ENCODE measurements around the gene RYR3. TPM values are rescaled to one million over a fixed set of nuclear protein-coding genes. Genes with fewer than 3 reads are reported as not detected.

The RYR3 gene
- total RNA-seq, 4 donors from 2014 or later, result 1.5 to 7.3 (median 1.9) TPM

GRCh38 chr15:33419701-33420100, 108.9 kb downstream of the RYR3 start:
- no peak for TF ChIP-seq CTCF (IDR thresholded peaks at IDR 0.05; ENCODE audit: low read depth)

- TF ChIP-seq CTCF (IDR thresholded peaks at IDR 0.05; ENCODE audit: low read depth), result no peak
Observed at GRCh38 chr15:33424025-33424424, 113.3 kb downstream of the RYR3 start.

GRCh38 chr15:33425142-33425541, 114.4 kb downstream of the RYR3 start:
- TF ChIP-seq CTCF (IDR thresholded peaks at IDR 0.05; ENCODE audit: low read depth), result no peak

DNA sequence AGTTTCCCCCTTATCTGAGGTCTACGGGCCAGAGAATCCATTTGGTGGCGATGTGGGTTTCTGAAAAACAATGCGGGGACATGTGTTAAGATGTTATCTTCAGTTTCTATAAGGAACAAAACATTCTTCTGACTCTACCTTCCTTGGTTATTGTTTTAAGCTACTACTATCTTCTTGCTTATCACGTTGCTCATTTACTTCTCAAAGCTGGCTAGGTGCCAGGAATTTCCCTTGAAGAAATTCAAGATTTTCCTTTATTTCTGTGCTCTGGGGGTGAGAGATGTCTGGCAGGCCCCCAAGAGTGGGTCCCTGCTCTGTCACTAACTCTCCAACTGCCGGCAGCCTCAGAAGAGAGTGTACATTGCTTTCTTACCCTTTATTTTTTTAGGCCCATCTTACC, 119.8 kb downstream of the RYR3 start:
- TF ChIP-seq CTCF (IDR thresholded peaks at IDR 0.05; ENCODE audit: low read depth), result no peak

DNA sequence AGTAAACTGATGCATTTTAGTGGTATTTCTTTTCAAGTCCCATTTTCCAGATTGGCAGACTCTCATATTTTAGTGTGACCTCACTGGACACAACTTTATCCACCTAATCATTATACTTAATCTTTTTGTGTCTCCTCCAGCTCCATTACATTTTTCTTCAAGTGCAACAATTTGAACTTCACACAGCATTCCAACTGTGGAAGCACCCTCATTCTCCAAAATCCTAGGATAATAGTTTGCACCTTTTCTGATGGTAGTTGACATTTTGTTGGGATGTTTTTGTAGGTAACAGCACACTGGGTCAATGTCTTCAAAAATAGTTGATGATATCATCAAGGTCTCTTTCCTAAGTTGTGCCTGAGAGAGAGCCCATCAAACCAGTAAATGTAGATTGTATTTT, 123.1 kb downstream of the RYR3 start:
- no peak for TF ChIP-seq CTCF (IDR thresholded peaks at IDR 0.05; ENCODE audit: low read depth)

GRCh38 chr15:33438396-33438795, 127.6 kb downstream of the RYR3 start:
- no peak for TF ChIP-seq CTCF (IDR thresholded peaks at IDR 0.05; ENCODE audit: low read depth)

- no peak for TF ChIP-seq CTCF (IDR thresholded peaks at IDR 0.05; ENCODE audit: low read depth)
Observed at GRCh38 chr15:33440900-33441299, 130.1 kb downstream of the RYR3 start.
